Measurements from ENCODE around the gene KRTAP2-3.

DNA sequence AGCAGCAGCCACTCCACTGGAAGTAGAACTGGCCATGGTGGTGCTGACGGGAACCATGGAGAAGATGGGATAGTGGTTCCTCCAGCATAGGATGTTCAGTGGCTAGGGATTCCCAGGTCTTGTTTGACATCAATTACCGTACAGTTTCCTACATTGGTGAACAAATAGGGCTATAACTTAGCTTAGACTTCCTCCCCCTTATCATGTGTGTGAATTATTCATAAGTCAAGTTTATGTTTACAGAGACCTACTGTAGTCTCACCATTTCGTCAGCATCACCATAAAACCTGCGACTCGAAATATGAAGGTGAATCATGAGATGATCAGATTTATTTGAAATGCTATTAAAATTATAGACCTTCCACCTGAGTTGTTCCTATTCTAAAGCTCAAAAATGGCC lies 1.2 kb downstream of the KRTAP2-3 start:
- TF ChIP-seq, protein P1, sequence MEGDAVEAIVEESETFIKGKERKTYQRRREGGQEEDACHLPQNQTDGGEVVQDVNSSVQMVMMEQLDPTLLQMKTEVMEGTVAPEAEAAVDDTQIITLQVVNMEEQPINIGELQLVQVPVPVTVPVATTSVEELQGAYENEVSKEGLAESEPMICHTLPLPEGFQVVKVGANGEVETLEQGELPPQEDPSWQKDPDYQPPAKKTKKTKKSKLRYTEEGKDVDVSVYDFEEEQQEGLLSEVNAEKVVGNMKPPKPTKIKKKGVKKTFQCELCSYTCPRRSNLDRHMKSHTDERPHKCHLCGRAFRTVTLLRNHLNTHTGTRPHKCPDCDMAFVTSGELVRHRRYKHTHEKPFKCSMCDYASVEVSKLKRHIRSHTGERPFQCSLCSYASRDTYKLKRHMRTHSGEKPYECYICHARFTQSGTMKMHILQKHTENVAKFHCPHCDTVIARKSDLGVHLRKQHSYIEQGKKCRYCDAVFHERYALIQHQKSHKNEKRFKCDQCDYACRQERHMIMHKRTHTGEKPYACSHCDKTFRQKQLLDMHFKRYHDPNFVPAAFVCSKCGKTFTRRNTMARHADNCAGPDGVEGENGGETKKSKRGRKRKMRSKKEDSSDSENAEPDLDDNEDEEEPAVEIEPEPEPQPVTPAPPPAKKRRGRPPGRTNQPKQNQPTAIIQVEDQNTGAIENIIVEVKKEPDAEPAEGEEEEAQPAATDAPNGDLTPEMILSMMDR (IDR thresholded peaks at IDR 0.05 in 8 of 11, conservative IDR thresholded peaks at IDR 0.05 in 3 of 11) = no peak
- TF ChIP-seq POLR2AphosphoS5 (IDR thresholded peaks at IDR 0.05) (no peak), POLR2A (IDR thresholded peaks at IDR 0.05) (no peak)

Data from spleen (tissue), 7 donors.